Mucosa of descending colon (tissue), 3 donors: ENCODE data around the gene FOXP1. TPM values are rescaled to one million over a fixed set of nuclear protein-coding genes. Genes with fewer than 3 reads are reported as not detected.

Source experiments
- ATAC-seq: fragments of 200-7000 bp; cut with Tn5 transposase; one replicate; pipeline ENCODE4 v1.9.1; 2020; ENCODE audit warnings: mild to moderate bottlenecking, moderate library complexity
- DNase-seq, 3 donors: peaks; one replicate each; pipeline ENCODE4 v3.0.0-alpha.2; 2020
- H3K36me3 ChIP-seq: fragments of 200-600 bp; one replicate; pipeline ENCODE4 v1.8.0; 2021; ENCODE audit warnings: low read depth, mild to moderate bottlenecking
- H3K4me1 ChIP-seq: fragments of 200-600 bp; one replicate; pipeline ENCODE4 v1.8.0; 2021; ENCODE audit warnings: low read depth, mild to moderate bottlenecking
- H3K4me3 ChIP-seq: fragments of 200-600 bp; one replicate; pipeline ENCODE4 v1.8.0; 2021; ENCODE audit warnings: mild to moderate bottlenecking
- H3K9me3 ChIP-seq: fragments of 200-600 bp; one replicate; pipeline ENCODE4 v1.8.0; 2021; ENCODE audit warnings: mild to moderate bottlenecking
- intact Hi-C, 2 donors: fragments of 100-400 bp; cut with DNase I in 1 of 2; cut with micrococcal nuclease in 1 of 2; formaldehyde crosslinking; loops; one replicate each; pipeline versions ENCODE4 v1.11.0 to v1.11.1; 2022; cut with DNase I, micrococcal nuclease
- total RNA-seq, 3 donors: library from RNA; stranded (reverse); fragmentation: NEBNext Ultra II Directional in 2 of 3; extraction: Animal tissue kit (Norgen Biotek cat#: 25700) in 2 of 3; gene quantifications; one replicate each; pipeline versions ENCODE4 v1.2.1 to v1.2.4, GENCODE V29; 2021 to 2023
- TF ChIP-seq, protein P1 (sequence below): fragments of 200-600 bp; IDR thresholded peaks from one replicate; pipeline ENCODE4 v1.8.0; 2022; ENCODE audit warnings: antibody characterized with exemption, mild to moderate bottlenecking
- donor health status: DM: no; HTN: no; CAD: no; lungs with moderate emphysema.
- donor health status: DM: no; HTN: no; CAD: no.
- donor health status: DM: no; HTN: yes; CAD: no.

FOXP1 gene
- total RNA-seq, 3 donors from 2014 or later: 133 to 217 (median 214) TPM

DNA sequence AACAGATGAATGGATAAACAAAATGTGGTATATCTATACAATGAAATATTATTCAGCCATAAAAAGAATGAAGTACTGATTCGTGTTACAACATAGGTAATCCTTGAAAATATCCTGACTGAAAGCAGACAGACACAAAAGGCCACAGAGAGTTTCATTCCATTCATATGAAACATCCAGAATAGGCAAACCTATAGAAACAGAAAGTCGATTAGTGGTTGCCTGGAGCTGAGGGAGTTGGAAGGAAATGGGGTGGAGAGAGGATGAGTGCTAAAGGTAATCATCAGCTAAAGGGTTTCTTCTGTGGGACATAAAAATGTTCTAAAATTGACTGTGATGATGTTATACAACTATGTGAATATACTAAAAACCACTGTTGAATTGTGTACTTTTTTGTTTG, 22.9 kb downstream of the FOXP1 start:
- intact Hi-C loops: no loop called here
- DNase-seq: no peak
- ATAC-seq: no peak

DNA sequence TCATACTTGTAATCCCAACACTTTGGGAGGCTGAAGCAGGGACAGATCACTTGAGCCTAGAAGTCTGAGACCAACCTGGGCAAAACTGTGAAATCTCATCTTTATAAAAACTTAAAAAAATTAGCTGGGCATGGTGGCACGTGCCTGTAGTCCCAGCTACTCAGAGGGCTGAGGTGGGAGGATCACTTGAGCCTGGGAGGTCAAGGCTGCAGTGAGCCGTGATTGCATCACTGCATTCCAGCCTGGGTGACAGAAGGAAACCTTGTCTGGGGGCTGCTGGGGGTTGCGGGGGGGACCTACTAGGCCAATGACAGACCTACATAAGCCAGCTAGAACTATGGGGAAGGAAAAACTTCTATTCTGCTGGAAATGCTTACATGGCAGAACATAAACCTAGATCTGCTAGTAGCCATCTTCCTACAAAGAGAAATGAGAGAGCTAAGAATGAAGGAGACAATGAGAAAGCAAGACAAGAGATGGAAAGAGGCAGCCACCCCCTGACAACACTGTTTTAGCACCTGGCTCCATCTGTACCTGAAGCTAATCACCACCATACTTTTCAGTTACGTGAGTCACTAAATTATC, 23.9 kb downstream of the FOXP1 start:
- TF ChIP-seq, protein P1, sequence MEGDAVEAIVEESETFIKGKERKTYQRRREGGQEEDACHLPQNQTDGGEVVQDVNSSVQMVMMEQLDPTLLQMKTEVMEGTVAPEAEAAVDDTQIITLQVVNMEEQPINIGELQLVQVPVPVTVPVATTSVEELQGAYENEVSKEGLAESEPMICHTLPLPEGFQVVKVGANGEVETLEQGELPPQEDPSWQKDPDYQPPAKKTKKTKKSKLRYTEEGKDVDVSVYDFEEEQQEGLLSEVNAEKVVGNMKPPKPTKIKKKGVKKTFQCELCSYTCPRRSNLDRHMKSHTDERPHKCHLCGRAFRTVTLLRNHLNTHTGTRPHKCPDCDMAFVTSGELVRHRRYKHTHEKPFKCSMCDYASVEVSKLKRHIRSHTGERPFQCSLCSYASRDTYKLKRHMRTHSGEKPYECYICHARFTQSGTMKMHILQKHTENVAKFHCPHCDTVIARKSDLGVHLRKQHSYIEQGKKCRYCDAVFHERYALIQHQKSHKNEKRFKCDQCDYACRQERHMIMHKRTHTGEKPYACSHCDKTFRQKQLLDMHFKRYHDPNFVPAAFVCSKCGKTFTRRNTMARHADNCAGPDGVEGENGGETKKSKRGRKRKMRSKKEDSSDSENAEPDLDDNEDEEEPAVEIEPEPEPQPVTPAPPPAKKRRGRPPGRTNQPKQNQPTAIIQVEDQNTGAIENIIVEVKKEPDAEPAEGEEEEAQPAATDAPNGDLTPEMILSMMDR: no peak
- Histone ChIP-seq H3K36me3 (no peaks in the 10 kb centered on the region), H3K4me1 (peaks cover 18% of the 10 kb centered on the region), H3K9me3 (no peaks in the 10 kb centered on the region), H3K4me3 (no peak overlapping the region)
- ATAC-seq (no peak), DNase-seq (no peak)
- intact Hi-C loops: no loop called here

More for the DNA sequence above, 22.9 kb downstream of the FOXP1 start:
- TF ChIP-seq, protein P1: no peak
- H3K4me1 ChIP-seq: peaks cover 18% of the 10 kb centered on the region
- no peaks in the 10 kb centered on the region for H3K36me3 ChIP-seq
- H3K9me3 ChIP-seq: no peaks in the 10 kb centered on the region
- no peak overlapping the region for H3K4me3 ChIP-seq

DNA sequence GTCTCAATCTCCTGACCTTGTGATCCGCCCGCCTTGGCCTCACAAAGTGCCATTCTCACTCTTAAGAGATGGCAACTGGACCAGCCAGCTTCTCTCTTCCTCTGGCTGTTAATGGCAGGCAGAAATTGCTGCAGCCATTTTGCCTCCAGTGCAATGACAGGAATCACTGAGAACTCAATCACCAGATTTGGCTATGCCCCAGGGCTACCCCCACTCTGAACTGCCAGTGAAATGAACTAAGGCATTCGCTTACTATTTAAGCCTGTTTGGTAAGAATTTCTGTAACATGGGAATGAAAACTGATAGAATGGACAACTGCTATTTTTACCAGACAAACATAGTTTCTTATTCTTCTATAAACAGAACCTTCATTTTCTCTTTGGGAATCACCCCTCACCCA, 24.5 kb downstream of the FOXP1 start:
- H3K9me3 ChIP-seq: no peaks in the 10 kb centered on the region
- peaks cover 12% of the 10 kb centered on the region for H3K4me1 ChIP-seq
- ATAC-seq (no peak), DNase-seq (no peak)
- H3K36me3 ChIP-seq: no peaks in the 10 kb centered on the region
- intact Hi-C loops: no loop called here
- H3K4me3 ChIP-seq: no peak overlapping the region
- TF ChIP-seq, protein P1: no peak

DNA sequence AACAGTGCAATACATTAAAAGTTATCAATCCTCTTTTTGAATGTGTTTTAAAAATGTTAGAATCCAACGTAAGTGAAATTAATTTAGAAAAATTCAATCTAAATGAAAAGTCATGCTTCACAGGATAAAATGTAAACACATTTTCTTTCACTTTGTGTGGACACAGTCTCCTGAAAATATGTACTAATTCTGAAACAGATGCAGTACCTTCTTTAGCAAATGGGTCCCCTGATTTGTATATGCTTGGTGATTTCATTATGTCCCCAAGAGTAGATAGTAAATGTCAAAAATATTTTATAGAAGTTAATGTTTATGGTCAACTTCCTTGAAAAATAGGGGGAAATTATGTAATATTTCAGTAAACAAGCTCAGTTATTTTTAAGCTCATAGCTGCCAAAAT, 28.9 kb downstream of the FOXP1 start:
- TF ChIP-seq, protein P1: no peak
- Histone ChIP-seq H3K36me3 (no peaks in the 10 kb centered on the region), H3K4me3 (no peak overlapping the region), H3K9me3 (no peaks in the 10 kb centered on the region), H3K4me1 (no peaks in the 10 kb centered on the region)
- DNase-seq: no peak
- intact Hi-C loops: no loop called here
- ATAC-seq: no peak

DNA sequence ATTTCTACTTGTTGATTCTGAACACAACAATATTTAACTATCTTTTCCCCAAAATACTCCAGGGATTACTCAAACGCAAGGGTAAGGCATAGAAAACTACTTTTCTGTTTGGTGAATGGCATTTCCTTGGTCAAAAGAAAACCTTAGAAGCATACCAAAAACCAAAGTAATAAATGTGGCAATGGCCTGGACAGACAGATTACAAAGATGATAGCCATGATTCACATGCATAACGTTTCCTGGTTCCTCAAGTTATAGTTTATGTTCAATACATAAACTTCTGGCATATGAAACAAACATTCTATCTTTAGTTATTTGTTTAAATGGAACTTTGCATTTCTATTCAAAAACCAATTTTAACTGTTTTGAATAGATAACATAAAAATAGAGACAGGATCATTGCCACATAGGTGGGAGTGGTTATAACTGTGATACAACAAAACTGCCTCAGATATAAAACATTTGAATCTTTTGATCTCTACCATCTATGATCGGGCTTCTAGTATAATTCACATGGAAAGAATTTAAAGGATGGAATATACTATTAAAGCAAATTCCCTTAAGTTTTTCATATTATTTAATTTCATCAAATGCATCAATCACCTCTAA, 32.1 kb downstream of the FOXP1 start:
- no peak overlapping the region for H3K4me3 ChIP-seq
- peak; percentile 67 for ATAC-seq
- no peak for DNase-seq
- no peaks in the 10 kb centered on the region for H3K36me3 ChIP-seq
- TF ChIP-seq, protein P1: no peak
- intact Hi-C loops: no loop called here
- H3K4me1 ChIP-seq: no peaks in the 10 kb centered on the region
- no peaks in the 10 kb centered on the region for H3K9me3 ChIP-seq
